WTC11 (cell line): ENCODE measurements around the gene RBM38. TPM values are rescaled to one million over a fixed set of nuclear protein-coding genes. Genes with fewer than 3 reads are reported as not detected.

Source experiments
- ATAC-seq: fragments of 200-7000 bp; cut with Tn5 transposase; 2 replicates; pipeline ENCODE4 v1.10.0; 2021; ENCODE audit warnings: mild to moderate bottlenecking, moderate library complexity
- CTCF ChIA-PET: fragments of 300-600 bp; sonication (Branson Sonifier 250); formaldehyde crosslinking; loops from one replicate; lab custom pipeline; 2021; ENCODE audit warnings: antibody characterized with exemption; lab: Charles Lee
- POLR2A ChIA-PET: fragments of 350-600 bp; sonication (Branson Sonifier 250); formaldehyde crosslinking; loops from one replicate; lab custom pipeline; 2021; ENCODE audit warnings: antibody characterized with exemption; lab: Charles Lee
- DNase-seq: peaks from one replicate; pipeline ENCODE4 v3.0.0; 2021; ENCODE audit warnings: low spot score
- H3K27ac Mint-ChIP-seq: 2 replicates; pipeline ENCODE4 v1.8.0; 2021; ENCODE audit warnings: mixed read lengths
- H3K27me3 Mint-ChIP-seq: 2 replicates; pipeline ENCODE4 v1.8.0; 2021; ENCODE audit warnings: low read depth, mild to moderate bottlenecking, moderate library complexity, mixed read lengths
- H3K36me3 Mint-ChIP-seq: 2 replicates; pipeline ENCODE4 v1.8.0; 2021; ENCODE audit warnings: mixed read lengths
- H3K4me1 Mint-ChIP-seq: 2 replicates; pipeline ENCODE4 v1.8.0; 2022; ENCODE audit warnings: mixed read lengths
- H3K4me3 Mint-ChIP-seq: 2 replicates; pipeline ENCODE4 v1.8.0; 2021; ENCODE audit warnings: mild to moderate bottlenecking, moderate library complexity, mixed read lengths
- H3K9me3 Mint-ChIP-seq: 2 replicates; pipeline ENCODE4 v1.8.0; 2021; ENCODE audit warnings: mixed read lengths
- ATF3 ChIP-seq: sonication (generic); formaldehyde crosslinking; conservative IDR thresholded peaks from 2 replicates; pipeline ENCODE4 v1.8.1; 2022; ENCODE audit warnings: mild to moderate bottlenecking, missing genetic modification reagents
- CREB1 ChIP-seq: sonication (generic); formaldehyde crosslinking; IDR thresholded peaks from 2 replicates; pipeline ENCODE4 v1.8.0; 2023; ENCODE audit warnings: mild to moderate bottlenecking, missing genetic modification reagents
- CREM ChIP-seq: sonication (generic); formaldehyde crosslinking; IDR thresholded peaks from 2 replicates; pipeline ENCODE4 v1.8.1; 2022; ENCODE audit warnings: mild to moderate bottlenecking, missing genetic modification reagents, moderate library complexity
- E2F4 ChIP-seq: sonication (generic); formaldehyde crosslinking; IDR thresholded peaks from 2 replicates; pipeline ENCODE4 v1.8.1; 2022; ENCODE audit warnings: low read depth, mild to moderate bottlenecking, moderate library complexity, missing genetic modification reagents, borderline replicate concordance
- EMX1 ChIP-seq: fragments of 250-450 bp; sonication (Bioruptor Pico); IDR thresholded peaks from 2 replicates; pipeline ENCODE4 v1.8.0; 2021; ENCODE audit warnings: mild to moderate bottlenecking
- FOXJ3 ChIP-seq: sonication (generic); formaldehyde crosslinking; IDR thresholded peaks from 2 replicates; pipeline ENCODE4 v1.9.0; 2021; ENCODE audit warnings: missing genetic modification reagents, mild to moderate bottlenecking, borderline replicate concordance
- FOXP1 ChIP-seq: sonication (generic); formaldehyde crosslinking; IDR thresholded peaks from 2 replicates; pipeline ENCODE4 v1.8.0; 2022; ENCODE audit warnings: missing genetic modification reagents, mild to moderate bottlenecking, moderate library complexity, borderline replicate concordance
- JUN ChIP-seq: sonication (generic); formaldehyde crosslinking; IDR thresholded peaks from 2 replicates; pipeline ENCODE4 v1.8.0; 2023; ENCODE audit warnings: mild to moderate bottlenecking, missing genetic modification reagents
- MYBL2 ChIP-seq: sonication (generic); formaldehyde crosslinking; IDR thresholded peaks from 2 replicates; pipeline ENCODE4 v1.8.1; 2023; ENCODE audit warnings: mild to moderate bottlenecking, moderate library complexity, missing genetic modification reagents
- NFYB ChIP-seq: sonication (generic); formaldehyde crosslinking; conservative IDR thresholded peaks from 2 replicates; pipeline ENCODE4 v1.8.0; 2022; ENCODE audit warnings: low read depth, missing genetic modification reagents
- OVOL2 ChIP-seq: fragments of 250-450 bp; sonication (Bioruptor Pico); IDR thresholded peaks from 2 replicates; pipeline ENCODE4 v1.9.0; 2021; ENCODE audit warnings: mild to moderate bottlenecking, borderline replicate concordance
- RORB ChIP-seq: fragments of 250-450 bp; sonication (Bioruptor Pico); IDR thresholded peaks from 2 replicates; pipeline ENCODE4 v1.9.0; 2021; ENCODE audit warnings: mild to moderate bottlenecking
- TCF7 ChIP-seq: sonication (generic); formaldehyde crosslinking; IDR thresholded peaks from 2 replicates; pipeline ENCODE4 v1.8.0; 2022; ENCODE audit warnings: mild to moderate bottlenecking, low read depth, missing genetic modification reagents, moderate library complexity
- ZBTB21 ChIP-seq: sonication (generic); formaldehyde crosslinking; IDR thresholded peaks from 2 replicates; pipeline ENCODE4 v1.8.1; 2023; ENCODE audit warnings: mild to moderate bottlenecking, missing genetic modification reagents, borderline replicate concordance
- ZNF121 ChIP-seq: sonication (generic); formaldehyde crosslinking; IDR thresholded peaks from 2 replicates; pipeline ENCODE4 v1.8.0; 2023; ENCODE audit warnings: missing genetic modification reagents
- ZNF232 ChIP-seq: sonication (generic); formaldehyde crosslinking; IDR thresholded peaks from 2 replicates; pipeline ENCODE4 v1.8.0; 2022; ENCODE audit warnings: mild to moderate bottlenecking, missing genetic modification reagents
- ZNF425 ChIP-seq: fragments of 250-450 bp; sonication (Bioruptor Pico); conservative IDR thresholded peaks from 2 replicates; pipeline ENCODE4 v1.9.0; 2021; ENCODE audit warnings: mild to moderate bottlenecking
- total RNA-seq: library from RNA; stranded (reverse); gene quantifications from 3 replicates; pipeline ENCODE4 v1.2.3, GENCODE V29; 2021
- TF ChIP-seq, protein P1 (sequence below): sonication (generic); formaldehyde crosslinking; IDR thresholded peaks from 2 replicates; pipeline ENCODE4 v1.8.0; 2022; ENCODE audit warnings: mild to moderate bottlenecking, missing genetic modification reagents
- TF ChIP-seq, protein P2 (sequence below): sonication (generic); formaldehyde crosslinking; IDR thresholded peaks from 2 replicates; pipeline ENCODE4 v1.8.0; 2023; ENCODE audit warnings: mild to moderate bottlenecking, missing genetic modification reagents
- TF ChIP-seq, protein P3 (sequence below): sonication (generic); formaldehyde crosslinking; IDR thresholded peaks from 2 replicates; pipeline ENCODE4 v1.8.1; 2022; ENCODE audit warnings: mild to moderate bottlenecking, missing genetic modification reagents, moderate library complexity, borderline replicate concordance
- TF ChIP-seq, protein P4 (sequence below): sonication (generic); formaldehyde crosslinking; IDR thresholded peaks from 2 replicates; pipeline ENCODE4 v1.8.1; 2023; ENCODE audit warnings: mild to moderate bottlenecking, missing genetic modification reagents, borderline replicate concordance
- TF ChIP-seq, protein P5 (sequence below): sonication (generic); formaldehyde crosslinking; IDR thresholded peaks from 2 replicates; pipeline ENCODE4 v1.8.1; 2023; ENCODE audit warnings: mild to moderate bottlenecking, missing genetic modification reagents, moderate library complexity

The RBM38 gene
- total RNA-seq, 1 experiment from 2014 or later = 69.0 TPM

DNA sequence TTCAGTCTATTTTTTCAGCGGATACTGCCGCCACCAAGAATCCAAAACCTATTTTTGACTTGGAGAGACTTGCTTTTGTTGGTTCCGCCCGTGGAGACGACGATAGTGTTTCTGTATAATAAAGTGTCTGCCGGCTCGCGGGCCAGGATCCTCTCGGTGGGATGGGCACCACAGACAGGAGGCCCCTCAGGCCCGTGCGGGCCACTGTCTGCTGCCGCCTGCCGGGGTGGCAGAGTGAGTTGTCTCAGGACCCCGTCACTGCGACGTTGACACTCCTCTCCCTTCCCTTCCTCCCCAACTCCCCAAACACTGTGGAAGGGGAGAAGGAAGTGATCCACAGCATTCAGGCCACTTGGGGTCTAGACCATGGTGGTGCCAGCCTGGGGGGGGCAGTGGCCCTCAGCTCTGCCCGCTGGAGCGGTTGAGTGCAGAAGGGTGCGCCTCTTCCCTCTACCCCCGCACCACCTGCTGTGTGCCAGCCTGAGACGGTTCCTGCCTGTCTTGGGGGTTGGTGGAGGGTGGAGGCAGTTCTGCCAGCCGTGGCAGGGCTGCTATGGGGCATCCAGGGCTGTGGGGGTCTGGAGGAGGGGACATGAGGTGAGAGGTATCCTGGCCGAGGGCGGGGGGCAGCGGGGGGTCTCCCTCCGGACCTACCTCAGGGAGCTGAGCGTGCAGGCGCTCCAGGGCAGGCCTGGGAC, 17.5 kb downstream of the RBM38 start (continued):
- TF ChIP-seq FOXJ3 (CRISPR knock-in tag) (no peak), NFYB (CRISPR knock-in tag) (no peak), EMX1 (CRISPR knock-in tag) (no peak), MYBL2 (no peak), ZNF425 (CRISPR knock-in tag) (no peak), CREB1 (CRISPR knock-in tag) (no peak), ATF3 (CRISPR knock-in tag) (no peak)
- TF ChIP-seq, protein P1, sequence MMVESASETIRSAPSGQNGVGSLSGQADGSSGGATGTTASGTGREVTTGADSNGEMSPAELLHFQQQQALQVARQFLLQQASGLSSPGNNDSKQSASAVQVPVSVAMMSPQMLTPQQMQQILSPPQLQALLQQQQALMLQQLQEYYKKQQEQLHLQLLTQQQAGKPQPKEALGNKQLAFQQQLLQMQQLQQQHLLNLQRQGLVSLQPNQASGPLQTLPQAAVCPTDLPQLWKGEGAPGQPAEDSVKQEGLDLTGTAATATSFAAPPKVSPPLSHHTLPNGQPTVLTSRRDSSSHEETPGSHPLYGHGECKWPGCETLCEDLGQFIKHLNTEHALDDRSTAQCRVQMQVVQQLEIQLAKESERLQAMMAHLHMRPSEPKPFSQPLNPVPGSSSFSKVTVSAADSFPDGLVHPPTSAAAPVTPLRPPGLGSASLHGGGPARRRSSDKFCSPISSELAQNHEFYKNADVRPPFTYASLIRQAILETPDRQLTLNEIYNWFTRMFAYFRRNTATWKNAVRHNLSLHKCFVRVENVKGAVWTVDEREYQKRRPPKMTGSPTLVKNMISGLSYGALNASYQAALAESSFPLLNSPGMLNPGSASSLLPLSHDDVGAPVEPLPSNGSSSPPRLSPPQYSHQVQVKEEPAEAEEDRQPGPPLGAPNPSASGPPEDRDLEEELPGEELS = no peak
- TF ChIP-seq, protein P2, sequence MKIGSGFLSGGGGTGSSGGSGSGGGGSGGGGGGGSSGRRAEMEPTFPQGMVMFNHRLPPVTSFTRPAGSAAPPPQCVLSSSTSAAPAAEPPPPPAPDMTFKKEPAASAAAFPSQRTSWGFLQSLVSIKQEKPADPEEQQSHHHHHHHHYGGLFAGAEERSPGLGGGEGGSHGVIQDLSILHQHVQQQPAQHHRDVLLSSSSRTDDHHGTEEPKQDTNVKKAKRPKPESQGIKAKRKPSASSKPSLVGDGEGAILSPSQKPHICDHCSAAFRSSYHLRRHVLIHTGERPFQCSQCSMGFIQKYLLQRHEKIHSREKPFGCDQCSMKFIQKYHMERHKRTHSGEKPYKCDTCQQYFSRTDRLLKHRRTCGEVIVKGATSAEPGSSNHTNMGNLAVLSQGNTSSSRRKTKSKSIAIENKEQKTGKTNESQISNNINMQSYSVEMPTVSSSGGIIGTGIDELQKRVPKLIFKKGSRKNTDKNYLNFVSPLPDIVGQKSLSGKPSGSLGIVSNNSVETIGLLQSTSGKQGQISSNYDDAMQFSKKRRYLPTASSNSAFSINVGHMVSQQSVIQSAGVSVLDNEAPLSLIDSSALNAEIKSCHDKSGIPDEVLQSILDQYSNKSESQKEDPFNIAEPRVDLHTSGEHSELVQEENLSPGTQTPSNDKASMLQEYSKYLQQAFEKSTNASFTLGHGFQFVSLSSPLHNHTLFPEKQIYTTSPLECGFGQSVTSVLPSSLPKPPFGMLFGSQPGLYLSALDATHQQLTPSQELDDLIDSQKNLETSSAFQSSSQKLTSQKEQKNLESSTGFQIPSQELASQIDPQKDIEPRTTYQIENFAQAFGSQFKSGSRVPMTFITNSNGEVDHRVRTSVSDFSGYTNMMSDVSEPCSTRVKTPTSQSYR (CRISPR knock-in tag) = no peak

GRCh38 chr20:57409316-57409671, 18.1 kb downstream of the RBM38 start:
- ChIA-PET CTCF (interaction anchor here (0.9 kb wide), 1 partner anchor 12 kb away, joined by 3 read pairs; no protein-coding TSS in a partner anchor), POLR2A (no interaction called here)
- DNase-seq (no peak), ATAC-seq (no peak)
- Mint-ChIP-seq H3K36me3 (peaks cover 17% of the 10 kb centered on the region), H3K27me3 (no peaks in the 10 kb centered on the region), H3K9me3 (no peaks in the 10 kb centered on the region), H3K27ac (no peak overlapping the region), H3K4me1 (0 out of 2 replicates have a peak, but pooled peaks cover 4% of the 10 kb centered on the region), H3K4me3 (no peak overlapping the region)
- TF ChIP-seq ZNF121 (CRISPR knock-in tag) = no peak
- TF ChIP-seq, protein P3, sequence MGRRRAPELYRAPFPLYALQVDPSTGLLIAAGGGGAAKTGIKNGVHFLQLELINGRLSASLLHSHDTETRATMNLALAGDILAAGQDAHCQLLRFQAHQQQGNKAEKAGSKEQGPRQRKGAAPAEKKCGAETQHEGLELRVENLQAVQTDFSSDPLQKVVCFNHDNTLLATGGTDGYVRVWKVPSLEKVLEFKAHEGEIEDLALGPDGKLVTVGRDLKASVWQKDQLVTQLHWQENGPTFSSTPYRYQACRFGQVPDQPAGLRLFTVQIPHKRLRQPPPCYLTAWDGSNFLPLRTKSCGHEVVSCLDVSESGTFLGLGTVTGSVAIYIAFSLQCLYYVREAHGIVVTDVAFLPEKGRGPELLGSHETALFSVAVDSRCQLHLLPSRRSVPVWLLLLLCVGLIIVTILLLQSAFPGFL (CRISPR knock-in tag) = no peak
- TF ChIP-seq RORB (CRISPR knock-in tag) = no peak
- no peak for TF ChIP-seq JUN (CRISPR knock-in tag)
- TF ChIP-seq, protein P4, sequence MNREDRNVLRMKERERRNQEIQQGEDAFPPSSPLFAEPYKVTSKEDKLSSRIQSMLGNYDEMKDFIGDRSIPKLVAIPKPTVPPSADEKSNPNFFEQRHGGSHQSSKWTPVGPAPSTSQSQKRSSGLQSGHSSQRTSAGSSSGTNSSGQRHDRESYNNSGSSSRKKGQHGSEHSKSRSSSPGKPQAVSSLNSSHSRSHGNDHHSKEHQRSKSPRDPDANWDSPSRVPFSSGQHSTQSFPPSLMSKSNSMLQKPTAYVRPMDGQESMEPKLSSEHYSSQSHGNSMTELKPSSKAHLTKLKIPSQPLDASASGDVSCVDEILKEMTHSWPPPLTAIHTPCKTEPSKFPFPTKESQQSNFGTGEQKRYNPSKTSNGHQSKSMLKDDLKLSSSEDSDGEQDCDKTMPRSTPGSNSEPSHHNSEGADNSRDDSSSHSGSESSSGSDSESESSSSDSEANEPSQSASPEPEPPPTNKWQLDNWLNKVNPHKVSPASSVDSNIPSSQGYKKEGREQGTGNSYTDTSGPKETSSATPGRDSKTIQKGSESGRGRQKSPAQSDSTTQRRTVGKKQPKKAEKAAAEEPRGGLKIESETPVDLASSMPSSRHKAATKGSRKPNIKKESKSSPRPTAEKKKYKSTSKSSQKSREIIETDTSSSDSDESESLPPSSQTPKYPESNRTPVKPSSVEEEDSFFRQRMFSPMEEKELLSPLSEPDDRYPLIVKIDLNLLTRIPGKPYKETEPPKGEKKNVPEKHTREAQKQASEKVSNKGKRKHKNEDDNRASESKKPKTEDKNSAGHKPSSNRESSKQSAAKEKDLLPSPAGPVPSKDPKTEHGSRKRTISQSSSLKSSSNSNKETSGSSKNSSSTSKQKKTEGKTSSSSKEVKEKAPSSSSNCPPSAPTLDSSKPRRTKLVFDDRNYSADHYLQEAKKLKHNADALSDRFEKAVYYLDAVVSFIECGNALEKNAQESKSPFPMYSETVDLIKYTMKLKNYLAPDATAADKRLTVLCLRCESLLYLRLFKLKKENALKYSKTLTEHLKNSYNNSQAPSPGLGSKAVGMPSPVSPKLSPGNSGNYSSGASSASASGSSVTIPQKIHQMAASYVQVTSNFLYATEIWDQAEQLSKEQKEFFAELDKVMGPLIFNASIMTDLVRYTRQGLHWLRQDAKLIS (CRISPR knock-in tag) = no peak
- TF ChIP-seq E2F4 (CRISPR knock-in tag) = no peak
- no peak for TF ChIP-seq ZNF232
- no peak for TF ChIP-seq ZBTB21 (CRISPR knock-in tag)
- TF ChIP-seq, protein P5, sequence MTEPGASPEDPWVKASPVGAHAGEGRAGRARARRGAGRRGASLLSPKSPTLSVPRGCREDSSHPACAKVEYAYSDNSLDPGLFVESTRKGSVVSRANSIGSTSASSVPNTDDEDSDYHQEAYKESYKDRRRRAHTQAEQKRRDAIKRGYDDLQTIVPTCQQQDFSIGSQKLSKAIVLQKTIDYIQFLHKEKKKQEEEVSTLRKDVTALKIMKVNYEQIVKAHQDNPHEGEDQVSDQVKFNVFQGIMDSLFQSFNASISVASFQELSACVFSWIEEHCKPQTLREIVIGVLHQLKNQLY (CRISPR knock-in tag) = no peak
- TF ChIP-seq OVOL2 (CRISPR knock-in tag) = no peak
- no peak for TF ChIP-seq FOXP1 (CRISPR knock-in tag)
- TF ChIP-seq TCF7 (CRISPR knock-in tag) = no peak
- no peak for TF ChIP-seq CREM (CRISPR knock-in tag)
